Activated CD4-positive, alpha-beta T cell treated with anti-CD3 and anti-CD28 coated beads, Interleukin-2, amount 50 U/mL, for 1 hour (primary cell): ENCODE measurements around the gene CCDC3.
"Not testable (repeated sequence)": the region's sequence is repeated elsewhere in the genome, so short reads cannot be mapped to it uniquely, and the experiment has no call there.

Source experiments
- DNase-seq: peaks from one replicate; pipeline ENCODE4 v3.0.0-alpha.2; 2020

The CCDC3 gene

GRCh38 chr10:12999849-13000248, 1.7 kb downstream of the CCDC3 start:
- DNase-seq: no peak

GRCh38 chr10:12995425-12995861, 6.1 kb downstream of the CCDC3 start:
- no peak for DNase-seq

GRCh38 chr10:12993595-12993994, 7.9 kb downstream of the CCDC3 start:
- no peak for DNase-seq

GRCh38 chr10:12985347-12985746, 16.2 kb downstream of the CCDC3 start:
- DNase-seq: no peak

GRCh38 chr10:12984165-12984747, 17.3 kb downstream of the CCDC3 start:
- DNase-seq: no peak

GRCh38 chr10:12983568-12983967, 17.9 kb downstream of the CCDC3 start:
- not testable (repeated sequence) for DNase-seq

- no peak for DNase-seq
Measured at GRCh38 chr10:12981570-12981969, 19.9 kb downstream of the CCDC3 start.

- DNase-seq: no peak
Measured at GRCh38 chr10:12980713-12981306, 20.7 kb downstream of the CCDC3 start.

- no peak for DNase-seq
Measured at GRCh38 chr10:12980102-12980661, 21.3 kb downstream of the CCDC3 start.

GRCh38 chr10:12978891-12979290, 22.6 kb downstream of the CCDC3 start:
- no peak for DNase-seq

GRCh38 chr10:12975906-12976305, 25.6 kb downstream of the CCDC3 start:
- no peak for DNase-seq

- DNase-seq: no peak
Measured at GRCh38 chr10:12975266-12975665, 26.2 kb downstream of the CCDC3 start.

GRCh38 chr10:12974491-12975199, 26.9 kb downstream of the CCDC3 start:
- DNase-seq: no peak

- DNase-seq: no peak
Measured at GRCh38 chr10:12974078-12974477, 27.4 kb downstream of the CCDC3 start.

GRCh38 chr10:12973149-12973718, 28.3 kb downstream of the CCDC3 start:
- DNase-seq: no peak

- DNase-seq: no peak
Measured at GRCh38 chr10:12972146-12972545, 29.4 kb downstream of the CCDC3 start.

- no peak for DNase-seq
Measured at GRCh38 chr10:12971001-12971788, 30.3 kb downstream of the CCDC3 start.

- DNase-seq: no peak
Measured at GRCh38 chr10:12969951-12970350, 31.6 kb downstream of the CCDC3 start.

GRCh38 chr10:12966067-12966466, 35.4 kb downstream of the CCDC3 start:
- DNase-seq: no peak

- no peak for DNase-seq
Measured at GRCh38 chr10:12965571-12965970, 35.9 kb downstream of the CCDC3 start.

- DNase-seq: no peak
Measured at GRCh38 chr10:12962556-12962955, 39.0 kb downstream of the CCDC3 start.

GRCh38 chr10:12961416-12962205, 39.9 kb downstream of the CCDC3 start:
- no peak for DNase-seq
